Activated CD4-positive, alpha-beta T cell treated with anti-CD3 and anti-CD28 coated beads, Interleukin-2, amount 10 ng/mL, durations not matched to agents 7 days and 5 days (primary cell): ENCODE measurements around the gene TTC28. TPM values are rescaled to one million over a fixed set of nuclear protein-coding genes. Genes with fewer than 3 reads are reported as not detected.
"Not testable (repeated sequence)": the region's sequence is repeated elsewhere in the genome, so short reads cannot be mapped to it uniquely, and the experiment has no call there.

Experiments
- CTCF ChIA-PET: fragments of 350-600 bp; sonication (Branson Sonifier 250); formaldehyde crosslinking; loops from one replicate; lab custom pipeline; 2021; ENCODE audit warnings: antibody characterized with exemption; lab: Charles Lee
- POLR2A ChIA-PET: fragments of 350-600 bp; sonication (Branson Sonifier 250); formaldehyde crosslinking; loops from one replicate; lab custom pipeline; 2021; ENCODE audit warnings: antibody characterized with exemption; lab: Charles Lee
- DNase-seq: peaks from one replicate; pipeline ENCODE4 v3.0.0-alpha.2; 2020
- H3K27ac Mint-ChIP-seq: one replicate; pipeline ENCODE4 v1.8.0; 2021; ENCODE audit warnings: mild to moderate bottlenecking, moderate library complexity, mixed read lengths
- H3K27me3 Mint-ChIP-seq: one replicate; pipeline ENCODE4 v1.8.0; 2021; ENCODE audit warnings: mixed read lengths
- H3K36me3 Mint-ChIP-seq: one replicate; pipeline ENCODE4 v1.8.0; 2021; ENCODE audit warnings: low read depth, mixed read lengths
- H3K4me1 Mint-ChIP-seq: one replicate; pipeline ENCODE4 v1.8.0; 2021; ENCODE audit warnings: mixed read lengths
- H3K4me3 Mint-ChIP-seq: one replicate; pipeline ENCODE4 v1.8.0; 2021; ENCODE audit warnings: mild to moderate bottlenecking, moderate library complexity, mixed read lengths
- H3K9me3 Mint-ChIP-seq: one replicate; pipeline ENCODE4 v1.8.0; 2021; ENCODE audit warnings: mixed read lengths
- total RNA-seq, 2 experiments: library from RNA; stranded (reverse); gene quantifications; one replicate each; pipeline ENCODE4 v1.2.3, GENCODE V29; 2021

Gene TTC28
- total RNA-seq, 2 experiments from 2014 or later = 0.74 to 1.2 TPM

- no peaks in the 10 kb centered on the region for H3K4me1 Mint-ChIP-seq
- H3K36me3 Mint-ChIP-seq = no peaks in the 10 kb centered on the region
- H3K4me3 Mint-ChIP-seq = no peak overlapping the region
- H3K9me3 Mint-ChIP-seq = no peaks in the 10 kb centered on the region
- DNase-seq = no peak
- ChIA-PET CTCF (no interaction called here), POLR2A (no interaction called here)
- no peaks in the 10 kb centered on the region for H3K27me3 Mint-ChIP-seq
- H3K27ac Mint-ChIP-seq = no peak overlapping the region
Observed at GRCh38 chr22:28106617-28107016, 573.0 kb downstream of the TTC28 start.

- ChIA-PET CTCF (interaction anchor here (0.6 kb wide), 1 partner anchor 169 kb away, joined by 4 read pairs; no protein-coding TSS in a partner anchor), POLR2A (no interaction called here)
Observed at GRCh38 chr22:28105988-28106387, 573.7 kb downstream of the TTC28 start.

DNA sequence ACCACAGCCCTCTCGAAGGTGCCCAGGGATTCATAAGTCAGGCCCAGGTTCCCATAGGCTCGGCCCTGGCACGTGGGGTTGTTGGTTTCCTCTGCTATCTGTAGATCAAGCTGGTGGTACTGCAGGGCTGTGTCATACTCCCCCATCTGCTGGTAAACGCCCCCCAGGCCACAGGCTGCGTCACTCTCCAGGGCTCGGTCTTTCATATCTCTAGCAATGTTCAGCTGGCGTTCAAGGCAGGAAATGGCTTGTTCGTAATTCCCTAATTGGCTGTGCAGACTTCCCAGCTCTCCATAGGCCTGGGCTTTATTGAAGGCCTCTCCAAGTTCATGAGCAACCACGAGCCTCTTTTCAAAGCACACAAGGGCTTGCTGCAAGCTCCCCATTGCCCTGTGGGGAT, 574.2 kb downstream of the TTC28 start:
- Mint-ChIP-seq H3K4me3 (no peak overlapping the region), H3K9me3 (no peaks in the 10 kb centered on the region), H3K4me1 (no peaks in the 10 kb centered on the region), H3K27ac (no peak overlapping the region), H3K27me3 (no peaks in the 10 kb centered on the region), H3K36me3 (no peaks in the 10 kb centered on the region)
- DNase-seq = no peak
- CTCF ChIA-PET = interaction anchor here (0.6 kb wide), 1 partner anchor 170 kb away, joined by 4 read pairs; no protein-coding TSS in a partner anchor
- POLR2A ChIA-PET = no interaction called here

More at GRCh38 chr22:28105988-28106387, 573.7 kb downstream of the TTC28 start:
- DNase-seq = no peak
- Mint-ChIP-seq H3K27ac (no peak overlapping the region), H3K27me3 (no peaks in the 10 kb centered on the region), H3K4me1 (no peaks in the 10 kb centered on the region), H3K36me3 (no peaks in the 10 kb centered on the region), H3K9me3 (no peaks in the 10 kb centered on the region), H3K4me3 (no peak overlapping the region)

DNA sequence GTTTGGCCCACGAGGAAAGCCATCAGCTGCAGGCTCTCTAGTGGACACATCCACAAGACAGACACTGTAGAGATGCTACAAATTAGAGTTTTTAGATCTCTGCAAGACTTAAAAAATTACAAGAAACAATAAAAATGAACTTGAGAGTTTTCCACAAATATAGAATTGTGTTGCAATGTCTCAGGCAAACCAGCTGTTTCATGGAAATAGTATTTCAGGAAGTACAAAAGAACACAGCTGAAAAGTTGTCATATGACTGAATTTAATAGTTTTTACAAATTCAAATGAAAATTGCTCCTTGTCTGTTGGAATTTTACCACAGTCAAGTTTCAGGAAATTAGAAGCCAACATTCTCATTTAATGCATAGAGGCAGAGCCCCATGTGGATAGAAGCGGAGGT, 576.0 kb downstream of the TTC28 start:
- ChIA-PET POLR2A (no interaction called here), CTCF (no interaction called here)
- no peaks in the 10 kb centered on the region for H3K27me3 Mint-ChIP-seq
- H3K9me3 Mint-ChIP-seq = no peaks in the 10 kb centered on the region
- H3K4me3 Mint-ChIP-seq = no peak overlapping the region
- no peaks in the 10 kb centered on the region for H3K36me3 Mint-ChIP-seq
- DNase-seq = no peak
- H3K4me1 Mint-ChIP-seq = no peaks in the 10 kb centered on the region
- no peak overlapping the region for H3K27ac Mint-ChIP-seq

DNA sequence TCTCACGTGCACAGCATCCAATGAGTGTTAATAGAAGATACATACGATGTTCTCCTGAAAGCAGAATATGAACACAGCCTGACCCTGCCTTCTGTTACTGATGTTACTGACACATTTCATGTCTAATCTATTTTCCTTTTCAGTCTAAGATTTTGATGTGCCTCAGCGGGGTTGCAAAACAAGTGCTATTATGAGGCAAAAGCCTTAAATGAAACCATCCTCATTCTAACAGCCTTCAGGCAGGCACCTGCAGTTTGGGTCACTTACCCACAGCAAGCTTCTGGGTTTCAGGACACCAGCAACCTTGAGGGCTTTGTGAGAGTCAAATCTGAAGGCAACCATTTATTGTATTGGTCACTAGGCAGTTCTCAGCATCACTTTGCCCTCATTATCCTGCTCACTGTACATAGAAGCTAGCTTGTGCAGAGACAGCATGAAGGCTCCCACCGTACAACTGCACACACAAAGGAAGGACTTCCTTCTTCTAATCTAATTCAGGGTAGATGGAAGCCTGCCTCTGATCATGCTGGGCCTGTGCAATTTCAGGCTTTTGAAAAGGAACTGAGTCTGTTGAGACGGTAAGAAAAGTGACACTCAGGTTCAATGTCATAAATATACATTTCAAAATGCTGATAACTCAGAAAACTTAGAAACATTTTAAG, 577.4 kb downstream of the TTC28 start:
- no peaks in the 10 kb centered on the region for H3K9me3 Mint-ChIP-seq
- H3K27me3 Mint-ChIP-seq = no peaks in the 10 kb centered on the region
- no peak overlapping the region for H3K27ac Mint-ChIP-seq
- H3K4me3 Mint-ChIP-seq = no peak overlapping the region
- ChIA-PET CTCF (no interaction called here), POLR2A (no interaction called here)
- no peaks in the 10 kb centered on the region for H3K4me1 Mint-ChIP-seq
- no peak for DNase-seq
- no peaks in the 10 kb centered on the region for H3K36me3 Mint-ChIP-seq

- CTCF ChIA-PET = interaction anchor here (0.6 kb wide), 1 partner anchor 829 kb away, joined by 3 read pairs; no protein-coding TSS in a partner anchor
- POLR2A ChIA-PET = no interaction called here
- H3K4me1 Mint-ChIP-seq = no peaks in the 10 kb centered on the region
- H3K4me3 Mint-ChIP-seq = no peak overlapping the region
- no peaks in the 10 kb centered on the region for H3K9me3 Mint-ChIP-seq
- DNase-seq = no peak
- H3K27ac Mint-ChIP-seq = no peak overlapping the region
- H3K36me3 Mint-ChIP-seq = no peaks in the 10 kb centered on the region
- H3K27me3 Mint-ChIP-seq = no peaks in the 10 kb centered on the region
Observed at GRCh38 chr22:28097627-28098026, 582.0 kb downstream of the TTC28 start.

DNA sequence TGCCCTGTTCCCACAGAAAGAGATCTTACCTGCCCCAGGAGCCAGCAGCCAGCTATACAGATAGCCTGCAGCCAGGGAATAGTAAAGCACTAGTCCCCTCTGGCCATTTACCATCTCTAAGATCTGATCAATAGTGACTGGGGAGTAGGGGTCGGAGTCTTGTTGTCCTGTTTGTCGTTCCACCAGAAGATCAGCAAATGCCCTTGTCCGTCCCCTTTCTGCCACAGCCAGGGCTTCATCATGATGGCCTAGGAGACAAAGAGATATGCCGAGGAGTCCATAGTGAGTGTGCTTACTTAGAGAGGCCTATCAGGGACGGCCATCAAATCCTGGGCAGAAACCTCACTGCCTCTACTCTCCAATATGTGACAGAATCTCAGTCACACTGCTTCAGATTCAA, 583.5 kb downstream of the TTC28 start:
- H3K27ac Mint-ChIP-seq = no peak overlapping the region
- H3K4me3 Mint-ChIP-seq = no peak overlapping the region
- H3K4me1 Mint-ChIP-seq = no peaks in the 10 kb centered on the region
- DNase-seq = no peak
- no peaks in the 10 kb centered on the region for H3K9me3 Mint-ChIP-seq
- CTCF ChIA-PET = interaction anchor here (0.6 kb wide), 2 partner anchors 879 to 1576 kb away, joined by 3 to 4 read pairs; no protein-coding TSS in a partner anchor
- POLR2A ChIA-PET = no interaction called here
- H3K27me3 Mint-ChIP-seq = no peaks in the 10 kb centered on the region
- no peaks in the 10 kb centered on the region for H3K36me3 Mint-ChIP-seq

DNA sequence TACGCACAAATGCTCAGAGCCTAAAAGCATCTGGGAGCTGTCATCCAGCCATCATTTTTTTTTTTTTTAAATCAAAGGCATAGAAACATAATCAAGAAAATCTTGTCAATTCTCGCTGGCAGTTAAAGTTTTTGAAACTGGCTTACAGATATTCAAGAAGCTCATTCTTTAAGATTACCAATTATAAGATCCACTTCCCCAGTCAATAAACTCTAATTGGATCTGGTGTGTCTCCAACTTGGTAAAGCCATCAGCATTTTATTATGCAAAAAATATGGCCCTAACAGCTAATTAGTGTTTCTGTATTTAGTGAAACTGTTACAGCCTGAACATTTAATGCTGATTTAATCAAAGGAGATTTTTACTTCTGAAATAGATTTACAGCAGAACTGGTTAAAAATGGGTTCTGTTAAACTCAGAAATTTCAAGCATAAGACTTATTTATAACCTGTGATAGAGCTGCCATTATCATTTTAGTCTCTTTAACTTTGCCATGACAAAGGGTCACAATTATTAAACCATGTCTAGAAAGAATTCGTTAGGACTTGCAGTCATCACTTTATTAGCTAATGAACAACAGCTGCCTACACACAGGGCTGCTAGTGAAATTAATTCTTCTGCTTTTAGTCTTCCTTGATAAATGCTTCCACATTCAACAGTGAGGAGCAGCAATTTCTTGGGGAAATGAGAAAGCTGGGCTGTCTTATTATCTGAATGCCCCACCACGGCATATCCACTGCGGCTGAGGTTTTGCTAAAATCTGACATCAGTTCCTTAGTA, 584.1 kb downstream of the TTC28 start:
- Mint-ChIP-seq H3K36me3 (no peaks in the 10 kb centered on the region), H3K9me3 (no peaks in the 10 kb centered on the region), H3K4me1 (no peaks in the 10 kb centered on the region), H3K4me3 (no peak overlapping the region), H3K27me3 (no peaks in the 10 kb centered on the region), H3K27ac (no peak overlapping the region)
- ChIA-PET POLR2A (no interaction called here), CTCF (interaction anchor here (0.6 kb wide), 1 partner anchor 1575 kb away, joined by 3 read pairs; no protein-coding TSS in a partner anchor)
- DNase-seq = no peak

GRCh38 chr22:28094771-28095170, 584.9 kb downstream of the TTC28 start:
- ChIA-PET POLR2A (no interaction called here), CTCF (no interaction called here)
- Mint-ChIP-seq H3K27ac (no peak overlapping the region), H3K27me3 (no peaks in the 10 kb centered on the region), H3K4me3 (no peak overlapping the region), H3K36me3 (no peaks in the 10 kb centered on the region), H3K9me3 (no peaks in the 10 kb centered on the region), H3K4me1 (no peaks in the 10 kb centered on the region)
- DNase-seq = no peak

- no peaks in the 10 kb centered on the region for H3K36me3 Mint-ChIP-seq
- CTCF ChIA-PET = no interaction called here
- H3K4me1 Mint-ChIP-seq = no peaks in the 10 kb centered on the region
- H3K27me3 Mint-ChIP-seq = no peaks in the 10 kb centered on the region
- H3K27ac Mint-ChIP-seq = no peak overlapping the region
- H3K9me3 Mint-ChIP-seq = no peaks in the 10 kb centered on the region
- POLR2A ChIA-PET = no interaction called here
- DNase-seq = no peak
- no peak overlapping the region for H3K4me3 Mint-ChIP-seq
Observed at GRCh38 chr22:28093711-28094110, 585.9 kb downstream of the TTC28 start.

DNA sequence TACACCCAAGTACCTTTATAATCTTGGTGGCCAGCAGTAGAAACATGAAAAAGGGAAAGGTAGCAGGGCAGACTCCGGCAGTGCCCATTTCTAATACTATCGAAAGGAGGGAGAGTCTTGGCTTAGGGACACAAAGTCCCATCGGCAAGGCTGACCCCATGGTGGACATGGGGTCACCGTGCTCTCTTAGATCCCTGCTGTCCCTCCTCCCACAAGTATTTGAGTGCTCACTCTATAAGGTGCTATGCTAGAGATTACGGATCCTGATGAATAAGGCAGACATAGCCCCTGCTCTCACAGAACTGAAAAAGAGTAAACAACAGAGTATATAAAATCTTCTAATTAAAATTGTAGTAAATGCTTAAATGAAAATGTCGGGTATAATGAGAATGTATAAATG, 588.2 kb downstream of the TTC28 start:
- no peak for DNase-seq
- H3K4me3 Mint-ChIP-seq = no peak overlapping the region
- no peaks in the 10 kb centered on the region for H3K27me3 Mint-ChIP-seq
- ChIA-PET CTCF (no interaction called here), POLR2A (no interaction called here)
- no peaks in the 10 kb centered on the region for H3K9me3 Mint-ChIP-seq
- H3K36me3 Mint-ChIP-seq = no peaks in the 10 kb centered on the region
- H3K4me1 Mint-ChIP-seq = no peaks in the 10 kb centered on the region
- H3K27ac Mint-ChIP-seq = no peak overlapping the region

DNA sequence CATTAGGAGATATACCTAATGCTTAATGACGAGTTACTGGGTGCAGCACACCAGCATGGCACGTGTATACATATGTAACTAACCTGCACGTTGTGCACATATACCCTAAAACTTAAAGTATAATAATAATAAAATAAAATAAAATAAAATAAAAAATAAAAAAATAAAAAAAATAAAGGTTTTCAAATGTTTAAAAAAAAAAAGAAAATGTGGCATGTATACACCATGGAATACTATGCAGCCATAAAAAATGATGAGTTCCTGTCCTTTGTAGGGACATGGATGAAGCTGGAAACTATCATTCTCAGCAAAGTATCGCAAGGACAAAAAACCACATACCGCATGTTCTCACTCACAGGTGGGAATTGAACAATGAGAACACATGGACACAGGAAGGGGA, 590.1 kb downstream of the TTC28 start:
- H3K27ac Mint-ChIP-seq = not testable (repeated sequence)

DNA sequence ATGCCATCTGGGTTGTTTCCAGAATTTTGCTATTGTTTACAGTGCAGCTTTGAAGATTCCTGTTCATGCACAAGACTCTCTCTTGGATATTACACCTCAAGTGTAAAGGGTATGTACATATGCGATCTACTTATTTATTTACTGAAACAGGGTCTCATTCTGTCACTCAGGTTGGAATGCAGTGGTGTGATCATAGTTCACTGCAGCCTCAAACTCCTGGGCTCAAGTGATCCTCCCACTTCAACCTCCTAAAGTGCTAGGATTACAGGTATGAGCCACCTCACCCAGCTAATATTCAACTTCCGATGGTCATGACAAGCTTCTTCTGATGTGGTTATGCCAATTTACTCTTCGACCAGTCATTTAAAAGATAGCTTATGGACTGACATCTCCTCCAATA, 602.5 kb downstream of the TTC28 start:
- Mint-ChIP-seq H3K36me3 (no peaks in the 10 kb centered on the region), H3K27me3 (no peaks in the 10 kb centered on the region), H3K4me3 (no peak overlapping the region), H3K27ac (no peak overlapping the region), H3K4me1 (no peaks in the 10 kb centered on the region), H3K9me3 (no peaks in the 10 kb centered on the region)
- ChIA-PET POLR2A (no interaction called here), CTCF (no interaction called here)
- DNase-seq = no peak

More for the DNA sequence above, 590.1 kb downstream of the TTC28 start:
- H3K4me1 Mint-ChIP-seq, DNase-seq, CTCF ChIA-PET, H3K4me3 Mint-ChIP-seq, H3K9me3 Mint-ChIP-seq, H3K27me3 Mint-ChIP-seq, H3K36me3 Mint-ChIP-seq: not testable (repeated sequence)
- POLR2A ChIA-PET = interaction anchor here (0.6 kb wide), 1 partner anchor 434 kb away, joined by 4 read pairs; no protein-coding TSS in a partner anchor
